ENCODE results near the gene CRY2.

Gene CRY2

DNA sequence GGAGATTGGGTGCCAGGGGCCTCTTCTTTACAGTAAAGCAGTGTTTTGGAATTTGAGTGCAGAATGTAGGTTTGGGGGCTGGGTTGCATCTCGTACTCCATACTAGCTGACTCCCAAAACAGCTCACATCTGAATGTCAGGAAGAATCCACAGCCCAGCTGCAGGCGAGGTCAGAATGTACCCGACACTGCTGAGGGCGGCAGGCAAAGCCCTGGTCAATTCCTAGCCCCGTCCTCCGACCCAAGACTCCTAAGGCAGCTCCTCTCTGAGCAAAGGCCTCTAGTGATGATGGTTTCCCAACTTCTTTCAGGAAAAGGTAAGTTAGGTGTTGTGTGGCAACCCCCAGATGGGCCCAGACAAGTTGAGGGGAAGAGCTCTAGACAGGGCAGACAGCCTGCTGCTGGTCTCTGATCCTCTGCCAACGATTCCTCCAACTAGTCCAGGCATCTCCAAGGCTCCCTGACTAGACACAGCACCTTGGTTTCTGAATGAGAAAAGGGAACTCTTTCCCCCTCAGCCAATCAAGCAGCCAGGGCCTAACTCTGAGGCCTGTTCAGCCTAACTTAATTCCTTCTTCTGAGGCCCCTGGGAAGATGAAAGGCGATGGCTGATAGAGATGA lies 83.8 kb downstream of the CRY2 start:
- no peak for DNase-seq (ENCODE audit: low spot score)

DNA sequence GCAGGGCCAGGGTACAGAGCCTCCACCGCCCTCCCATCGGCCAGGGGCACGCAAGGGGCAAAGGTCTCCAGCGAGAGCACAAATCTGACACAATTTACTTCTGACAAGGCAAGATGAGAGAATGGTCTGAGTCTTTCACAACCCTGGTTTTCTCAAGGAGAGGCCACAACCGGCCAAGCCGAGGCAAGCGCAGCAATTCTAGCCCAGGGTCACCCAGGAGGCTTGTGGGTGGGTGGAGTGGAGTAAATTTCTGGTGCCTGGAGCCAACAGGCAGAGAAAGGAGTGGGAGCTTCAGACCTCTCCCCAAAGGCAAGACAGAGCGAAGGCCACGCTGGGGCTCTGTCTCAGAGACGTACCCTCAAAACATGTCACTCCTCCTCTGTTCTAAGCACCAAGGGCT lies 84.5 kb downstream of the CRY2 start:
- DNase-seq (ENCODE audit: low spot score) = no peak

DNA sequence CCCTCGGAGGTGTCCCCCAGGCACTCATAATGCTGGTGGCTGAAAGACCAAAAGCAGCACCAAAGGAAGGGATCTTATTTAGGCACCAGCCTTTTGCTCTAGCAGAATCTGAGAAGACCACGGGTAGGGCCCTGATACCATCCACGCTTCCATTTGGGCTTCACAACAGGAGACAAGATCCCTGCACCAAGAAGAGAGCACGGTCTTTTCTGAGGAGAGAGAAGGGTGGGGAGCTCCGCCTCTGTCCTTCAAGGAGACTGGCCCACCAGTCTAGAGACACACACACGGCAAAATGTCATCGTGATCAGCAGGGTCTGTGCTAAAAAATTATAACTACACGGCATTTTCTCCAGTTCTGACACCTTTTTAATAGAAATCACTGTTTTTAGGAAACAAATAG lies 84.9 kb downstream of the CRY2 start:
- DNase-seq (ENCODE audit: low spot score) = no peak
